K562 (cell line): ENCODE measurements around the gene FGF21. TPM values are rescaled to one million over a fixed set of nuclear protein-coding genes. Genes with fewer than 3 reads are reported as not detected.

Experiments
- BDP1 ChIP-seq: IDR thresholded peaks from 3 replicates; pipeline ENCODE4 v1.6.1; 2011; ENCODE audit not compliant: insufficient read length, insufficient read depth
- NFIX ChIP-seq: fragments of 250-450 bp; sonication (Bioruptor Pico); IDR thresholded peaks from 2 replicates; pipeline ENCODE4 v1.4.0; 2020; ENCODE audit warnings: low read depth, mild to moderate bottlenecking, moderate library complexity
- RBM34 ChIP-seq: fragments of 200-400 bp; formaldehyde crosslinking; IDR thresholded peaks from 2 replicates; pipeline ENCODE4 v1.6.1; 2018; ENCODE audit warnings: low read length, borderline replicate concordance; ENCODE audit not compliant: insufficient read depth
- SRSF3 ChIP-seq: fragments of 200-400 bp; formaldehyde crosslinking; IDR thresholded peaks from 2 replicates; pipeline ENCODE4 v1.6.1; 2016; ENCODE audit warnings: mild to moderate bottlenecking, low read length, moderate library complexity; ENCODE audit not compliant: insufficient read depth
- ZFPM2 ChIP-seq: fragments of 250-450 bp; sonication (Bioruptor Pico); IDR thresholded peaks from 2 replicates; pipeline ENCODE4 v1.5.1; 2022; ENCODE audit warnings: mild to moderate bottlenecking
- polyA plus RNA-seq, 8 experiments: library from polyadenylated mRNA; depleted of rRNA in 4 of 8; stranded (reverse) in 5 of 8; unstranded in 3 of 8; fragments of >200 nt; fragmentation: Nextera tagmentation in 2 of 8; fragmentation: Illumina TruSeq in 1 of 8; extraction: Ambion mirVana in 2 of 8; extraction: Trizol in 1 of 8; gene quantifications; 2 replicates each; pipeline versions ENCODE4 v1.2.1 to v1.2.3, GENCODE V29; 2011 to 2014; ENCODE audit warnings: inconsistent platforms in 1 of 8, missing spikeins in 1 of 8
- total RNA-seq, 7 experiments: library from RNA; depleted of rRNA in 6 of 7; stranded (reverse); fragments of >200 nt in 6 of 7; fragmentation: Illumina TruSeq in 2 of 7; extraction: Trizol in 2 of 7; gene quantifications; 2 replicates each; pipeline versions ENCODE4 v1.2.1 to v1.2.3, GENCODE V29; 2011 to 2021; ENCODE audit warnings: low replicate concordance in 1 of 7
- TF ChIP-seq, protein P1 (sequence below): fragments of 250-450 bp; sonication (Bioruptor Pico); IDR thresholded peaks from 2 replicates; pipeline ENCODE4 v1.5.0; 2021; ENCODE audit warnings: mild to moderate bottlenecking, moderate library complexity
- TF ChIP-seq, protein P2 (sequence below): fragments of 450-650 bp; IDR thresholded peaks from 2 replicates; pipeline ENCODE4 v1.6.1; 2016; ENCODE audit warnings: mild to moderate bottlenecking, moderate library complexity
- TF ChIP-seq, protein P3 (sequence below): fragments of 250-450 bp; sonication (Bioruptor Pico); IDR thresholded peaks from 2 replicates; pipeline ENCODE4 v1.4.0; 2020; ENCODE audit warnings: mild to moderate bottlenecking, moderate library complexity

The FGF21 gene
- total and polyA plus RNA-seq, 9 of the 15 experiments (the other 6 are each of a cell fraction or from before 2014, with no cell fraction given) = 0.04 to 0.77 (median 0.09) TPM; not detected in 6

DNA sequence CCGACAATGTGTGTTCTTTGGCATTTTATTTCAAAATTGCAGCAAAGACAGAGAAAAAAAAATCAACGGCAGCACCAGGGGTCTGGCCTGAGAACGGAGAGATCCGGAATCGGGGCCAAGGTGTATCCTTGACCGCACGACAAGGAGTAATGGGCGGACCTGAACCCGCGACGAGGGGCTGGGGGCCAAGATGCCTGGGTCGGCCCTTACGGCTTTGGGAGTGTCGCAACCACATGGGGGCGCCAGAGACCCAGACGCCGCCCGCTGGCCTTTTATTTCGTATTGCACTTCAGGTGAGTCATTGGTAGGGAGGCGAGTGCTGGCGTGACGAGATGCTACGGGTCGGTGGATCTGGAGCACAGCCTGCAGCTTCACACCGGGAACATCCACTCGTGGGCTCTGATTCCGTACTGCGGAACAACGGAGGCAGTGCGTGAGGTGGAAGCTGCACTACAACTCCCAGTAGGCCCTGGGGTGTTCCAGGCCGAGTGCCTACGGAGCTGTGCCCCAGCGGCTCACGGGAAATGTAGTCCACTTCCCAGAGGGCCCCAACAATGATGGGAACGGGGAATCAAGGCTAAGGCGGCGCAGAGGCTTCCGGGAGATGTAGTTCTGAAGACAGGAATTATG lies 39.8 kb downstream of the FGF21 start (continued):
- TF ChIP-seq, protein P1, sequence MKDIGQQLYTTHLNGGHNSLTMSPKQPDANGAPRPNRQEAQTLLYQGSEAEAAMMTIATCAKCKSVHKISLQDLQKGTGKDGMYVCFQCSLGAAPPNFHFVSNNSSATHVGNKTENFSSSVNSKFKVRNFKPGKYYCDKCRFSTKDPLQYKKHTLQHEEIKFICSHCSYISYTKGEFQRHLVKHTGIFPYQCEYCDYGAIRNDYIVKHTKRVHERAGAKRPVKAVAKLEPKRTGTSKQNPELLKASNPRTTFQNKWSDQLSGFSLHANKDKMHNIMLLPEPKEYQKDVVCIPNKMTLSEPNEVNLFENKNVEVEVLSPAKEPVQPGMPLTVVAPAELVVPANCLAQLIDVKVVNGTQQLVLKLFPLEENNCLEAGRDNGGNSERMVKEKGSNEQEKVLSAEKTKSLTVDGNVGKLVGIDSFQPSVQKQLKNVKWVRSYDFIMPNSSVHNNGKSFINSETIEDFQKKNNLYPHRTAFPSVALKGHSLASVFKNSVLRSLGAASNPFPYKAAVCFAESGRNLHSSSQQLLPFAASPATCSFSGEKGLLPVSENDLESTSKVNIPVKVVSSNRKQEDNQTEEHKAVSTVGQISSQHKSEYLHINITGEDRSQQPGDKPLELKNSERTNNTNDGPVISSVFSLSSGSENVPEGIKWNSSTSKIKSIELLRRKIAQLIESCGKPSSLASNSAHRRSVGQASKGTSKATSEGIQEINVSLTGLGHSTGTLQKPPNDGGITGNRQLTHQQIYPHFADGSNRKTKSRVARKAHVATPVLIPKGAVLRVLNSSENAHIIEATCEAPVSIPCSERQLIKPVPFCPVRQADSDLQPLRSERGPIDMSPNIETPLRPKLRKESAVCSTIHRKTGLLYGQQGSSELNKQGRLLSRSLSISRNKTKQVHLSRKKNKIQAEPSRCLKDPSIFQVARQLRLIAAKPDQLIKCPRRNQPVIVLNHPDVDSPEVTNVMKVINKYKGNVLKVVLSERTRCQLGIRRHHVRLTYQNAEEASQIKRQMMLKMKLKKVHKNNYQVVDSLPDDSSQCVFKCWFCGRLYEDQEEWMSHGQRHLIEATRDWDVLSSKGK (CRISPR knock-in tag) = no peak
- TF ChIP-seq, protein P2, sequence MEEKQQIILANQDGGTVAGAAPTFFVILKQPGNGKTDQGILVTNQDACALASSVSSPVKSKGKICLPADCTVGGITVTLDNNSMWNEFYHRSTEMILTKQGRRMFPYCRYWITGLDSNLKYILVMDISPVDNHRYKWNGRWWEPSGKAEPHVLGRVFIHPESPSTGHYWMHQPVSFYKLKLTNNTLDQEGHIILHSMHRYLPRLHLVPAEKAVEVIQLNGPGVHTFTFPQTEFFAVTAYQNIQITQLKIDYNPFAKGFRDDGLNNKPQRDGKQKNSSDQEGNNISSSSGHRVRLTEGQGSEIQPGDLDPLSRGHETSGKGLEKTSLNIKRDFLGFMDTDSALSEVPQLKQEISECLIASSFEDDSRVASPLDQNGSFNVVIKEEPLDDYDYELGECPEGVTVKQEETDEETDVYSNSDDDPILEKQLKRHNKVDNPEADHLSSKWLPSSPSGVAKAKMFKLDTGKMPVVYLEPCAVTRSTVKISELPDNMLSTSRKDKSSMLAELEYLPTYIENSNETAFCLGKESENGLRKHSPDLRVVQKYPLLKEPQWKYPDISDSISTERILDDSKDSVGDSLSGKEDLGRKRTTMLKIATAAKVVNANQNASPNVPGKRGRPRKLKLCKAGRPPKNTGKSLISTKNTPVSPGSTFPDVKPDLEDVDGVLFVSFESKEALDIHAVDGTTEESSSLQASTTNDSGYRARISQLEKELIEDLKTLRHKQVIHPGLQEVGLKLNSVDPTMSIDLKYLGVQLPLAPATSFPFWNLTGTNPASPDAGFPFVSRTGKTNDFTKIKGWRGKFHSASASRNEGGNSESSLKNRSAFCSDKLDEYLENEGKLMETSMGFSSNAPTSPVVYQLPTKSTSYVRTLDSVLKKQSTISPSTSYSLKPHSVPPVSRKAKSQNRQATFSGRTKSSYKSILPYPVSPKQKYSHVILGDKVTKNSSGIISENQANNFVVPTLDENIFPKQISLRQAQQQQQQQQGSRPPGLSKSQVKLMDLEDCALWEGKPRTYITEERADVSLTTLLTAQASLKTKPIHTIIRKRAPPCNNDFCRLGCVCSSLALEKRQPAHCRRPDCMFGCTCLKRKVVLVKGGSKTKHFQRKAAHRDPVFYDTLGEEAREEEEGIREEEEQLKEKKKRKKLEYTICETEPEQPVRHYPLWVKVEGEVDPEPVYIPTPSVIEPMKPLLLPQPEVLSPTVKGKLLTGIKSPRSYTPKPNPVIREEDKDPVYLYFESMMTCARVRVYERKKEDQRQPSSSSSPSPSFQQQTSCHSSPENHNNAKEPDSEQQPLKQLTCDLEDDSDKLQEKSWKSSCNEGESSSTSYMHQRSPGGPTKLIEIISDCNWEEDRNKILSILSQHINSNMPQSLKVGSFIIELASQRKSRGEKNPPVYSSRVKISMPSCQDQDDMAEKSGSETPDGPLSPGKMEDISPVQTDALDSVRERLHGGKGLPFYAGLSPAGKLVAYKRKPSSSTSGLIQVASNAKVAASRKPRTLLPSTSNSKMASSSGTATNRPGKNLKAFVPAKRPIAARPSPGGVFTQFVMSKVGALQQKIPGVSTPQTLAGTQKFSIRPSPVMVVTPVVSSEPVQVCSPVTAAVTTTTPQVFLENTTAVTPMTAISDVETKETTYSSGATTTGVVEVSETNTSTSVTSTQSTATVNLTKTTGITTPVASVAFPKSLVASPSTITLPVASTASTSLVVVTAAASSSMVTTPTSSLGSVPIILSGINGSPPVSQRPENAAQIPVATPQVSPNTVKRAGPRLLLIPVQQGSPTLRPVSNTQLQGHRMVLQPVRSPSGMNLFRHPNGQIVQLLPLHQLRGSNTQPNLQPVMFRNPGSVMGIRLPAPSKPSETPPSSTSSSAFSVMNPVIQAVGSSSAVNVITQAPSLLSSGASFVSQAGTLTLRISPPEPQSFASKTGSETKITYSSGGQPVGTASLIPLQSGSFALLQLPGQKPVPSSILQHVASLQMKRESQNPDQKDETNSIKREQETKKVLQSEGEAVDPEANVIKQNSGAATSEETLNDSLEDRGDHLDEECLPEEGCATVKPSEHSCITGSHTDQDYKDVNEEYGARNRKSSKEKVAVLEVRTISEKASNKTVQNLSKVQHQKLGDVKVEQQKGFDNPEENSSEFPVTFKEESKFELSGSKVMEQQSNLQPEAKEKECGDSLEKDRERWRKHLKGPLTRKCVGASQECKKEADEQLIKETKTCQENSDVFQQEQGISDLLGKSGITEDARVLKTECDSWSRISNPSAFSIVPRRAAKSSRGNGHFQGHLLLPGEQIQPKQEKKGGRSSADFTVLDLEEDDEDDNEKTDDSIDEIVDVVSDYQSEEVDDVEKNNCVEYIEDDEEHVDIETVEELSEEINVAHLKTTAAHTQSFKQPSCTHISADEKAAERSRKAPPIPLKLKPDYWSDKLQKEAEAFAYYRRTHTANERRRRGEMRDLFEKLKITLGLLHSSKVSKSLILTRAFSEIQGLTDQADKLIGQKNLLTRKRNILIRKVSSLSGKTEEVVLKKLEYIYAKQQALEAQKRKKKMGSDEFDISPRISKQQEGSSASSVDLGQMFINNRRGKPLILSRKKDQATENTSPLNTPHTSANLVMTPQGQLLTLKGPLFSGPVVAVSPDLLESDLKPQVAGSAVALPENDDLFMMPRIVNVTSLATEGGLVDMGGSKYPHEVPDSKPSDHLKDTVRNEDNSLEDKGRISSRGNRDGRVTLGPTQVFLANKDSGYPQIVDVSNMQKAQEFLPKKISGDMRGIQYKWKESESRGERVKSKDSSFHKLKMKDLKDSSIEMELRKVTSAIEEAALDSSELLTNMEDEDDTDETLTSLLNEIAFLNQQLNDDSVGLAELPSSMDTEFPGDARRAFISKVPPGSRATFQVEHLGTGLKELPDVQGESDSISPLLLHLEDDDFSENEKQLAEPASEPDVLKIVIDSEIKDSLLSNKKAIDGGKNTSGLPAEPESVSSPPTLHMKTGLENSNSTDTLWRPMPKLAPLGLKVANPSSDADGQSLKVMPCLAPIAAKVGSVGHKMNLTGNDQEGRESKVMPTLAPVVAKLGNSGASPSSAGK = no peak
- TF ChIP-seq NFIX (CRISPR knock-in tag) = no peak
- TF ChIP-seq BDP1 = no peak
- TF ChIP-seq ZFPM2 (CRISPR knock-in tag) = no peak
- no peak for TF ChIP-seq SRSF3
- TF ChIP-seq RBM34 = no peak
- TF ChIP-seq, protein P3, sequence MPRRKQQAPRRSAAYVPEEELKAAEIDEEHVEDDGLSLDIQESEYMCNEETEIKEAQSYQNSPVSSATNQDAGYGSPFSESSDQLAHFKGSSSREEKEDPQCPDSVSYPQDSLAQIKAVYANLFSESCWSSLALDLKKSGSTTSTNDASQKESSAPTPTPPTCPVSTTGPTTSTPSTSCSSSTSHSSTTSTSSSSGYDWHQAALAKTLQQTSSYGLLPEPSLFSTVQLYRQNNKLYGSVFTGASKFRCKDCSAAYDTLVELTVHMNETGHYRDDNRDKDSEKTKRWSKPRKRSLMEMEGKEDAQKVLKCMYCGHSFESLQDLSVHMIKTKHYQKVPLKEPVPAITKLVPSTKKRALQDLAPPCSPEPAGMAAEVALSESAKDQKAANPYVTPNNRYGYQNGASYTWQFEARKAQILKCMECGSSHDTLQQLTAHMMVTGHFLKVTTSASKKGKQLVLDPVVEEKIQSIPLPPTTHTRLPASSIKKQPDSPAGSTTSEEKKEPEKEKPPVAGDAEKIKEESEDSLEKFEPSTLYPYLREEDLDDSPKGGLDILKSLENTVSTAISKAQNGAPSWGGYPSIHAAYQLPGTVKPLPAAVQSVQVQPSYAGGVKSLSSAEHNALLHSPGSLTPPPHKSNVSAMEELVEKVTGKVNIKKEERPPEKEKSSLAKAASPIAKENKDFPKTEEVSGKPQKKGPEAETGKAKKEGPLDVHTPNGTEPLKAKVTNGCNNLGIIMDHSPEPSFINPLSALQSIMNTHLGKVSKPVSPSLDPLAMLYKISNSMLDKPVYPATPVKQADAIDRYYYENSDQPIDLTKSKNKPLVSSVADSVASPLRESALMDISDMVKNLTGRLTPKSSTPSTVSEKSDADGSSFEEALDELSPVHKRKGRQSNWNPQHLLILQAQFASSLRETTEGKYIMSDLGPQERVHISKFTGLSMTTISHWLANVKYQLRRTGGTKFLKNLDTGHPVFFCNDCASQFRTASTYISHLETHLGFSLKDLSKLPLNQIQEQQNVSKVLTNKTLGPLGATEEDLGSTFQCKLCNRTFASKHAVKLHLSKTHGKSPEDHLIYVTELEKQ (CRISPR knock-in tag) = no peak
